ENCODE measurements around the gene CCDC87.

Gene CCDC87

GRCh38 chr11:66570850-66571180 is 22.0 kb downstream of the CCDC87 start:
- Mint-ChIP-seq H3K27me3 (peaks cover 3% of the 10 kb centered on the region), H3K9me3 (no peaks in the 10 kb centered on the region), H3K4me1 (ENCODE audit: low read depth) (peaks cover 3% of the 10 kb centered on the region), H3K4me3 (no peak overlapping the region), H3K27ac (no peak overlapping the region), H3K36me3 (ENCODE audit: low read depth) (no peaks in the 10 kb centered on the region)

DNA sequence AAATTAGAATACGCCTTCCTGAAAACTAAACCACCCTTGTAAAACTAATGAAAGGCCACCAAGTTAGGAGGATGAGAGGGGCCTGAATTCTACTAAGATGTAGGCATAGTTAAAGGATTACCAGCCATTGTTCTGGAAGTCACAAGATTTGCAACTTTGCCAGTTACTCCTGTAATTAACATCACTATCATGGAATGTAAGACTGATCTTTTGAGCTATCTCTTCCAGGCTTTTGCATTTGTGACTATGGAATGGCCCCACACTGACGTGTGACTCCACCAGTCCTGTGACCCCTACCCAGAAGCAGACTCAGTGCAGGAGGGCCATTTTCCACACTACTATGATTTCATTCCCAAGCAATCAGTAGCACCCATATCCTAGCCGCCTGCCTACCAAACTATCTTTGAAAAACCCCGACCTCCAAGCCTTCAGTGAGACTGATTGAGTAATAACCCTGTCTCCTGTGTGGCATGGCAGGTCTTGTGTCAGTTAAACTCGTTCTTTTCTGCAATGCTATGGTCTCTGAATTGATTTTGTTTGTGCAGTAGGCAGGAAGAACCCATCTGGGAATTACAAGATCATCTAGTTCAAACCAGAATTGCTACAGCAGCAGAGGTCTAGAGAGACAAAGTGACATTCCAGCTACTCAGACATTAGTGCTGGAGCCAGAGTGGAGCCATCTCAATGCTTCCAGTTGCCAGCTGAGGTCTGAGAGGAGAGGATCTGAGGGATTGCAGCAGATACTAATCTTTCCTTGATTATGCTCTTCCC is 22.6 kb downstream of the CCDC87 start:
- peaks cover 3% of the 10 kb centered on the region for H3K4me1 Mint-ChIP-seq (ENCODE audit: low read depth)
- H3K9me3 Mint-ChIP-seq: no peaks in the 10 kb centered on the region
- no peak overlapping the region for H3K4me3 Mint-ChIP-seq
- peaks cover 3% of the 10 kb centered on the region for H3K27me3 Mint-ChIP-seq
- H3K27ac Mint-ChIP-seq: no peak overlapping the region
- no peaks in the 10 kb centered on the region for H3K36me3 Mint-ChIP-seq (ENCODE audit: low read depth)

GRCh38 chr11:66569076-66569475 is 23.8 kb downstream of the CCDC87 start:
- Mint-ChIP-seq H3K4me3 (no peak overlapping the region), H3K27me3 (peaks cover 3% of the 10 kb centered on the region), H3K9me3 (no peaks in the 10 kb centered on the region), H3K27ac (no peak overlapping the region), H3K36me3 (ENCODE audit: low read depth) (no peaks in the 10 kb centered on the region), H3K4me1 (ENCODE audit: low read depth) (peaks cover 3% of the 10 kb centered on the region)

DNA sequence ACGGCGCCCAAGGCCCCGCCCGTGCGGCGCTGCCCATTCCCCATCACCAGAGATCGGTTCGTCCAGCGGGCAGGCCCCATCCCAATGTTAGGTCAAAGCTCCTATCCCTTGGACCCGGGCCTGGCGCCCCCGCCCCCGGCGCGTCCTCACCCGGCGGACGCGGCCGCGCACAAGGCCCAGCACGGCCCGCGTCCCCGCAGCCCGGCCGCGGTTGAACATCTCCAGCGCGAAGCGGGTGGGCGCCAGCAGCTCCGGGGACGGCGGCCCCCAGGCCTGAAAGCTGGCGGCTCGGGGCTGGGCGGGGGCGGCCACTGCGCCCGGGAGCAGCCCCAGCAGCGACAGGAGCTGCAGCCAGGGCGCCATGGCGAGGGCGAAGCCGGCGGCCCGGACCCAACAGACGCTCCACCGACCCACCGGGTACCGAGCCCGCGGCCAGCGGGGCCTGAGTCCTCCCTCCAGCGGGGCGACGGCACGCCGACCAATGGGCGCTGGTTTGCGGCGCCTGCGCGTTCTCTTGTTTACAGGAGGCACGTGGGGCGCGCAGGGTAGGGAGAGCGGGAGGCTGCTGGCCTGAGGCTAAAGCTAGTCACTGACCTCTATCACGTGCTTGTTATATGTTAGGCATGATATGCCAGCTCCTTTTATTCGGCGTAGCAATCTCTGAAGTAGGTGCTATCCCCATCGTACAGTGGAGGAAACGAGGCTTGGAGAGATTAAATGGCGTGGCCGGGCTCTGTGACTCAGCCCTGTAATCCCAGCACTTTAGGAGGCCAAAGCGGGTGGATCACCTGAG is 24.5 kb downstream of the CCDC87 start, which contains the start of gene CTSF:
Gene CTSF, minus strand, starts transcription at position 483 of the 793 bp plus-strand sequence. Its CDS starts 120 bp downstream, at position 363.
- Mint-ChIP-seq H3K36me3 (ENCODE audit: low read depth) (no peaks in the 10 kb centered on the region), H3K27ac (no peak within 1 kb of the TSS), H3K9me3 (no peaks in the 10 kb centered on the region), H3K27me3 (peaks cover 3% of the 10 kb centered on the region), H3K4me3 (peak within 1 kb of the TSS; percentile 78), H3K4me1 (ENCODE audit: low read depth) (peaks cover 3% of the 10 kb centered on the region)

DNA sequence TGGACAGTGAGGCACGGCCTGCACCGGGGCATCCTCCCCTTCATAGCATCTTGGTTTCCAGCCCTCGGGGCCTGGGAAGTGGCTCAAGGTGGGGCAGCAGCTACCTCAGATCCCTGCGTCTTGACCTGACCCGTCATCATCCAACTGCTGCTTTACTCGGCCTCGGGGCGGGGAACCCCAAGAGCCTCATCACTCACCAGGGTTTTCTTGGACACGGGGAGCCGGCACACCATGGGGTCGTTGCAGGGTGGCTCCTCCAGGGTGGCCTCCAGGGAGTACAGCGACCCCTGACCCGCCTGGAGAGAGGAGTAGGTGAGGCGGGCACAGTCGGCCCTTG is 25.1 kb downstream of the CCDC87 start:
- peaks cover 3% of the 10 kb centered on the region for H3K4me1 Mint-ChIP-seq (ENCODE audit: low read depth)
- H3K9me3 Mint-ChIP-seq: no peaks in the 10 kb centered on the region

GRCh38 chr11:66566221-66566620 is 26.6 kb downstream of the CCDC87 start:
- H3K4me1 Mint-ChIP-seq (ENCODE audit: low read depth): peaks cover 3% of the 10 kb centered on the region
- H3K27ac Mint-ChIP-seq: no peak overlapping the region
- H3K27me3 Mint-ChIP-seq: peaks cover 3% of the 10 kb centered on the region
- no peaks in the 10 kb centered on the region for H3K9me3 Mint-ChIP-seq
- H3K36me3 Mint-ChIP-seq (ENCODE audit: low read depth): no peaks in the 10 kb centered on the region
- no peak overlapping the region for H3K4me3 Mint-ChIP-seq

More for the DNA sequence above, 25.1 kb downstream of the CCDC87 start:
- Mint-ChIP-seq H3K4me3 (peak overlapping the region; percentile 52), H3K27ac (no peak overlapping the region), H3K27me3 (peaks cover 3% of the 10 kb centered on the region), H3K36me3 (ENCODE audit: low read depth) (no peaks in the 10 kb centered on the region)

DNA sequence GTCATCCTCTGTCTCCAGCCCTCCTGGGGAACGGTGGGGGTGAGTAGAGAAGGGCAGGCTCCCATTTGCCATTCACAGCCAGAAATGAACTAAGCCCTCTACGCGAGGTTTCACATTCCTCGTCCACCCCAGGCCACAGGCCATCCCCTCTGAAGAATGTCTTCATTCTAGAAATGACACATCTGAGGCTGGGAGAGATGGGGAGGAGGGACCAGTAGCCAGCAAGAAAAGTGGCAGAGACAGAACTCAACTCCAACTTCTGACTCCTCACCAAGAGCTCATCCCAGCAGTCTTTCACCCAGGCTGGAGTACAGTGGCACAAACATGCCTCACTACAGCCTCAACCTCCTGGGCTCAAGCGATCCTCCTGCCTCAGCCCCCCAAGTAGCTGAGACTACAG is 27.9 kb downstream of the CCDC87 start:
- peaks cover 3% of the 10 kb centered on the region for H3K4me1 Mint-ChIP-seq (ENCODE audit: low read depth)

GRCh38 chr11:66564538-66564937 is 28.3 kb downstream of the CCDC87 start:
- H3K27me3 Mint-ChIP-seq: peaks cover 3% of the 10 kb centered on the region

More for the DNA sequence above, 27.9 kb downstream of the CCDC87 start:
- Mint-ChIP-seq H3K27ac (no peak overlapping the region), H3K4me3 (no peak overlapping the region), H3K36me3 (ENCODE audit: low read depth) (no peaks in the 10 kb centered on the region), H3K27me3 (peaks cover 3% of the 10 kb centered on the region), H3K9me3 (no peaks in the 10 kb centered on the region)

GRCh38 chr11:66563832-66564231 is 29.0 kb downstream of the CCDC87 start:
- Mint-ChIP-seq H3K4me1 (ENCODE audit: low read depth) (peaks cover 6% of the 10 kb centered on the region), H3K9me3 (no peaks in the 10 kb centered on the region), H3K27ac (no peak overlapping the region), H3K36me3 (ENCODE audit: low read depth) (no peaks in the 10 kb centered on the region), H3K4me3 (no peak overlapping the region), H3K27me3 (peaks cover 6% of the 10 kb centered on the region)

More at GRCh38 chr11:66564538-66564937, 28.3 kb downstream of the CCDC87 start:
- H3K27ac Mint-ChIP-seq: no peak overlapping the region
- H3K9me3 Mint-ChIP-seq: no peaks in the 10 kb centered on the region
- peaks cover 3% of the 10 kb centered on the region for H3K4me1 Mint-ChIP-seq (ENCODE audit: low read depth)
- H3K36me3 Mint-ChIP-seq (ENCODE audit: low read depth): no peaks in the 10 kb centered on the region
- H3K4me3 Mint-ChIP-seq: no peak overlapping the region

- no peak overlapping the region for H3K27ac Mint-ChIP-seq
- H3K36me3 Mint-ChIP-seq (ENCODE audit: low read depth): no peaks in the 10 kb centered on the region
- no peaks in the 10 kb centered on the region for H3K9me3 Mint-ChIP-seq
- peaks cover 6% of the 10 kb centered on the region for H3K4me1 Mint-ChIP-seq (ENCODE audit: low read depth)
- H3K27me3 Mint-ChIP-seq: peaks cover 13% of the 10 kb centered on the region
- H3K4me3 Mint-ChIP-seq: no peak overlapping the region
Measured at GRCh38 chr11:66562907-66563583, 29.8 kb downstream of the CCDC87 start.

DNA sequence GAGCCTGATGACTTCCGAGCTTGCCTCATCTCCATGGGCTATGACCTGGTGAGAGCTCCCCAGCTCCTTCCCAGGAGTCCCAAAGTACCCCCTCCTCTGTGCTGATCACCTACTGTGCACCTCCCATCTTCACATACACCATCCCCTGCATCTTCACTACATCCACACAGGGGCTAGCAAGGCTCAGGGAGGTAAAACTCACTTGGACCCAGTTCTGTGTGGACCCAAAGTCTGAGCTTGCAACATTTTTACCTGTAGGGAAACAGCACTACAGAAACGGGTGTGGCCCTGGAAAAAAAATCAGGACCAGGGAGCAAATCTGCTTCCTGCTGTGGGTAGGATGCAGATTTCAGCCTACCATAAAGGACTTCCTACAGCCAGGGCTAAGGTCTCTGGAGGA is 30.6 kb downstream of the CCDC87 start:
- H3K4me3 Mint-ChIP-seq: no peak overlapping the region
- H3K27ac Mint-ChIP-seq: no peak overlapping the region
- no peaks in the 10 kb centered on the region for H3K9me3 Mint-ChIP-seq
- H3K4me1 Mint-ChIP-seq (ENCODE audit: low read depth): peaks cover 6% of the 10 kb centered on the region
- H3K36me3 Mint-ChIP-seq (ENCODE audit: low read depth): no peaks in the 10 kb centered on the region
- H3K27me3 Mint-ChIP-seq: peaks cover 16% of the 10 kb centered on the region

DNA sequence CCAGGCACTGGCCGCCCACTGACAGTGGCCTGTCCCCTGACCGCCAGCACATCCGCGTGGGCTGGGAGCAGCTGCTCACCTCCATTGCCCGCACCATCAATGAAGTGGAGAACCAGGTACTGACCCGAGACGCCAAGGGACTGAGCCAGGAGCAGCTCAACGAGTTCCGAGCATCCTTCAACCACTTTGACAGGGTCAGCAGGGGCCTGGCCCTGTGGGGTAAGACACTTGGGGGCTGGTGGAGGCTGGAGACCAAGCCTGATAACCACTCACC is 31.0 kb downstream of the CCDC87 start:
- Mint-ChIP-seq H3K9me3 (no peaks in the 10 kb centered on the region), H3K36me3 (ENCODE audit: low read depth) (no peaks in the 10 kb centered on the region), H3K27me3 (peaks cover 16% of the 10 kb centered on the region), H3K27ac (no peak overlapping the region), H3K4me3 (no peak overlapping the region), H3K4me1 (ENCODE audit: low read depth) (peaks cover 6% of the 10 kb centered on the region)

GRCh38 chr11:66561178-66561974 is 31.5 kb downstream of the CCDC87 start:
- no peaks in the 10 kb centered on the region for H3K36me3 Mint-ChIP-seq (ENCODE audit: low read depth)
- no peak overlapping the region for H3K27ac Mint-ChIP-seq
- H3K27me3 Mint-ChIP-seq: peaks cover 16% of the 10 kb centered on the region
- H3K9me3 Mint-ChIP-seq: no peaks in the 10 kb centered on the region
- H3K4me3 Mint-ChIP-seq: no peak overlapping the region
- H3K4me1 Mint-ChIP-seq (ENCODE audit: low read depth): peaks cover 6% of the 10 kb centered on the region

GRCh38 chr11:66559866-66560676 is 32.8 kb downstream of the CCDC87 start:
- Mint-ChIP-seq H3K36me3 (ENCODE audit: low read depth) (no peaks in the 10 kb centered on the region), H3K27ac (no peak overlapping the region), H3K4me1 (ENCODE audit: low read depth) (peaks cover 6% of the 10 kb centered on the region), H3K27me3 (peaks cover 16% of the 10 kb centered on the region), H3K9me3 (no peaks in the 10 kb centered on the region), H3K4me3 (no peak overlapping the region)
